K562 (cell line): ENCODE results near the gene CTBP2. TPM values are rescaled to one million over a fixed set of nuclear protein-coding genes. Genes with fewer than 3 reads are reported as not detected.

Experiments
- ATAC-seq: fragments of 200-7000 bp; cut with Tn5 transposase; 3 replicates; pipeline ENCODE4 v1.9.1; 2020; ENCODE audit warnings: moderate library complexity
- BruUV-seq: library from RNA; stranded (reverse); fragments of 400-500 nt; replicated peaks from 2 replicates; lab custom pipeline; 2021; lab: Mats Ljungman, UMichigan
- CTCF ChIA-PET: fragments of 300-600 bp; formaldehyde crosslinking; extraction: SDS; loops from one replicate; lab custom pipeline; 2021; ENCODE audit warnings: low intra/inter-chr PET ratio; lab: Yijun Ruan, JAX
- POLR2A ChIA-PET: fragments of 300-600, 350-650 bp; sonication (Branson Sonifier 250); formaldehyde crosslinking; extraction: SDS; loops from one replicate; lab custom pipeline; 2021; ENCODE audit warnings: antibody characterized with exemption, inconsistent platforms; lab: Yijun Ruan, JAX
- DNase-seq, 4 experiments: peaks; one replicate each; pipeline versions ENCODE4 v3.0.0 to v3.0.0-alpha.2; 2011 to 2018; ENCODE audit warnings: low spot score in 3 of 4, mixed read lengths in 3 of 4; ENCODE audit errors: extremely low read depth in 1 of 4
- FAIRE-seq: peaks from 2 replicates; lab custom pipeline; 2011; peaks lifted over from hg19 to GRCh38; lab: Jason Lieb, UNC
- H2AFZ ChIP-seq: 2 replicates; pipeline ENCODE4 v1.6.0; 2011; ENCODE audit warnings: low read depth, low read length, control low read depth, inconsistent platforms
- H3K27ac ChIP-seq: fragments of 200-600 bp; 3 replicates; pipeline ENCODE4 v1.8.0; 2011; ENCODE audit warnings: low read depth, mild to moderate bottlenecking, control low read depth, inconsistent platforms, low read length, moderate library complexity, mixed read lengths; ENCODE audit errors: extremely low read depth
- H3K27me3 ChIP-seq, 2 experiments: fragments of 300-600 bp in 1 of 2; 2 replicates in 1 of 2; 3 replicates in 1 of 2; pipeline versions ENCODE4 v1.6.0 to v1.8.0; 2011; ENCODE audit warnings: inconsistent platforms in 2 of 2, low read length in 2 of 2, mild to moderate bottlenecking in 1 of 2, mixed read lengths in 1 of 2, moderate library complexity in 1 of 2; ENCODE audit not compliant: control insufficient read depth in 2 of 2, insufficient read depth in 2 of 2
- H3K36me3 ChIP-seq: fragments of 300-600 bp; 3 replicates; pipeline ENCODE4 v1.8.0; 2011; ENCODE audit warnings: mild to moderate bottlenecking, low read length, inconsistent platforms; ENCODE audit not compliant: control insufficient read depth, insufficient read depth
- H3K4me1 ChIP-seq, 2 experiments: fragments of 200-600 bp in 1 of 2; replicated peaks in 1 of 2; 2 replicates in 1 of 2; 3 replicates in 1 of 2; pipeline versions ENCODE4 v1.5.1 to v1.8.0; 2011; ENCODE audit warnings: inconsistent platforms in 2 of 2, low read length in 2 of 2, mild to moderate bottlenecking in 1 of 2, mixed read lengths in 1 of 2, moderate library complexity in 1 of 2; ENCODE audit not compliant: control insufficient read depth in 2 of 2, insufficient read depth in 2 of 2
- H3K4me2 ChIP-seq: 2 replicates; pipeline ENCODE4 v1.6.1; 2011; ENCODE audit warnings: low read length, control low read depth, inconsistent platforms, mixed read lengths; ENCODE audit not compliant: insufficient read depth
- H3K4me3 ChIP-seq: fragments of 200-600 bp; sonication (generic), shearing (Covaris generic); 2 replicates; pipeline ENCODE4 v1.5.1; 2016; ENCODE audit warnings: control low read depth, inconsistent platforms
- H3K79me2 ChIP-seq: fragments of 200-600 bp; 3 replicates; pipeline ENCODE4 v1.8.0; 2011; ENCODE audit warnings: low read length, inconsistent platforms; ENCODE audit not compliant: control insufficient read depth, insufficient read depth
- H3K9ac ChIP-seq, 2 experiments: 2 replicates each; pipeline versions ENCODE4 v1.6.0 to v1.6.1; 2011; ENCODE audit warnings: low read depth in 2 of 2, low read length in 2 of 2, control low read depth in 1 of 2, inconsistent platforms in 1 of 2, mild to moderate bottlenecking in 1 of 2, mixed read lengths in 1 of 2; ENCODE audit not compliant: insufficient read depth in 1 of 2
- H3K9me1 ChIP-seq: one replicate; pipeline ENCODE4 v1.6.0; 2011; ENCODE audit warnings: inconsistent platforms, mild to moderate bottlenecking, low read length, moderate library complexity; ENCODE audit not compliant: control insufficient read depth, insufficient read depth
- H3K9me3 ChIP-seq: replicated peaks from 2 replicates; pipeline ENCODE4 v1.5.1; 2011; ENCODE audit warnings: low read depth, low read length, inconsistent platforms; ENCODE audit not compliant: control insufficient read depth, insufficient read depth
- H4K20me1 ChIP-seq: replicated peaks from 2 replicates; pipeline ENCODE4 v1.6.1; 2011; ENCODE audit warnings: low read length, inconsistent platforms, mixed read lengths; ENCODE audit not compliant: control insufficient read depth, insufficient read depth
- CREB5 ChIP-seq: fragments of 250-450 bp; sonication (Bioruptor Pico); IDR thresholded peaks from 2 replicates; pipeline ENCODE4 v1.5.0; 2020; ENCODE audit warnings: mild to moderate bottlenecking
- EGR1 ChIP-seq: fragments of 450-650 bp; conservative IDR thresholded peaks from 2 replicates; pipeline ENCODE4 v1.6.1; 2017; ENCODE audit warnings: mild to moderate bottlenecking
- NCOA2 ChIP-seq, 2 experiments: fragments of 450-650 bp; IDR thresholded peaks; 2 replicates each; pipeline ENCODE4 v1.6.1; 2018; ENCODE audit warnings: mild to moderate bottlenecking in 2 of 2, moderate library complexity in 1 of 2; ENCODE audit not compliant: partially characterized antibody in 2 of 2
- NR2C2 ChIP-seq, 2 experiments: fragments of 200-800 bp in 1 of 2; sonication (Bioruptor generic) in 1 of 2; sonication (generic) in 1 of 2; formaldehyde crosslinking in 1 of 2; IDR thresholded peaks; 2 replicates each; pipeline versions ENCODE4 v1.6.1 to v1.8.0; 2016 to 2022; ENCODE audit warnings: mild to moderate bottlenecking in 1 of 2, missing compliant biosample characterization in 1 of 2, missing genetic modification characterization in 1 of 2, missing genetic modification reagents in 1 of 2
- NR2F6 ChIP-seq: fragments of 450-650 bp; formaldehyde crosslinking; IDR thresholded peaks from 2 replicates; pipeline ENCODE4 v1.4.0; 2020; ENCODE audit warnings: mild to moderate bottlenecking
- PCBP1 ChIP-seq: fragments of 200-400 bp; formaldehyde crosslinking; IDR thresholded peaks from 2 replicates; pipeline ENCODE4 v1.6.1; 2018; ENCODE audit warnings: mild to moderate bottlenecking, low read depth, low read length; ENCODE audit not compliant: poor library complexity, severe bottlenecking
- ZFP30 ChIP-seq: fragments of 250-450 bp; sonication (Bioruptor Pico); IDR thresholded peaks from 2 replicates; pipeline ENCODE4 v1.8.0; 2022; ENCODE audit warnings: moderate library complexity, mild to moderate bottlenecking, inconsistent platforms, borderline replicate concordance
- ZNF449 ChIP-seq: fragments of 250-450 bp; sonication (Bioruptor Pico); IDR thresholded peaks from 2 replicates; pipeline ENCODE4 v1.8.0; 2022; ENCODE audit warnings: moderate library complexity, mild to moderate bottlenecking, inconsistent platforms
- ZSCAN29 ChIP-seq: fragments of 450-650 bp; IDR thresholded peaks from 2 replicates; pipeline ENCODE4 v1.6.1; 2017
- WGBS: fragments of 100-300 bp; shearing (Covaris generic); methylation state at CpG from one replicate; pipeline ENCODE4 v1.1.6; 2016; ENCODE audit warnings: low coverage, mixed read lengths; ENCODE audit not compliant: insufficient coverage; ENCODE audit errors: missing lambda C conversion rate; 5-methylcytosine and 5-hydroxymethylcytosine counted together
- in situ Hi-C: fragments of 300-500 bp; cut with MboI; formaldehyde crosslinking; loops from 4 replicates; pipeline ENCODE4 v1.15.0; 2018; ENCODE audit warnings: inconsistent platforms, mixed read lengths
- intact Hi-C: fragments of 100-400 bp; cut with micrococcal nuclease; formaldehyde crosslinking; loops from 2 replicates; pipeline ENCODE4 v1.14.2; 2022
- polyA plus RNA-seq, 8 experiments: library from polyadenylated mRNA; depleted of rRNA in 4 of 8; stranded (reverse) in 5 of 8; unstranded in 3 of 8; fragments of >200 nt; fragmentation: Nextera tagmentation in 2 of 8; fragmentation: Illumina TruSeq in 1 of 8; extraction: Ambion mirVana in 2 of 8; extraction: Trizol in 1 of 8; gene quantifications; 2 replicates each; pipeline versions ENCODE4 v1.2.1 to v1.2.3, GENCODE V29; 2011 to 2014; ENCODE audit warnings: inconsistent platforms in 1 of 8, missing spikeins in 1 of 8
- total RNA-seq, 7 experiments: library from RNA; depleted of rRNA in 6 of 7; stranded (reverse); fragments of >200 nt in 6 of 7; fragmentation: Illumina TruSeq in 2 of 7; extraction: Trizol in 2 of 7; gene quantifications; 2 replicates each; pipeline versions ENCODE4 v1.2.1 to v1.2.3, GENCODE V29; 2011 to 2021; ENCODE audit warnings: low replicate concordance in 1 of 7

CTBP2 gene
- total and polyA plus RNA-seq, 9 of the 15 experiments (the other 6 are each of a cell fraction or from before 2014, with no cell fraction given): 1.3 to 8.8 (median 5.1) TPM

GRCh38 chr10:124992462-124993344, 167.7 kb downstream of the CTBP2 start:
- FAIRE-seq: peak; percentile 82
- Histone ChIP-seq H3K9me1 (no peaks in the 10 kb centered on the region), H3K4me2 (no peak overlapping the region), H3K9ac (no peak overlapping the region), H3K9me3 (no peaks in the 10 kb centered on the region), H4K20me1 (no peaks in the 10 kb centered on the region), H3K4me3 (no peak overlapping the region), H3K36me3 (no peaks in the 10 kb centered on the region), H3K79me2 (no peaks in the 10 kb centered on the region), H3K4me1 (no peaks in the 10 kb centered on the region), H3K27me3 (no peaks in the 10 kb centered on the region), H2AFZ (no peak overlapping the region), H3K27ac (no peak overlapping the region)
- no peak for ATAC-seq
- ChIA-PET CTCF (no interaction called here), POLR2A (no interaction called here)
- in situ Hi-C loops (no loop called here), intact Hi-C loops (no loop called here)
- no peak for DNase-seq
- WGBS: no CpG with 5 or more reads among the region's 20 CpGs
- no TSS peak for BruUV-seq
- TF ChIP-seq EGR1: no peak
- TF ChIP-seq ZNF449 (CRISPR knock-in tag): no peak
- no peak for TF ChIP-seq ZSCAN29
- no peak for TF ChIP-seq CREB5 (CRISPR knock-in tag)
- TF ChIP-seq ZFP30: no peak
- TF ChIP-seq NR2F6 (CRISPR knock-in tag): no peak
- no peak for TF ChIP-seq PCBP1
- no peak for TF ChIP-seq NCOA2 (IDR thresholded peaks at IDR 0.05; ENCODE audit: partially characterized antibody in 2 of 2)
- TF ChIP-seq NR2C2 (CRISPR knock-in tag; IDR thresholded peaks at IDR 0.05): no peak
- no peak for TF ChIP-seq NR2C2 (tag; IDR thresholded peaks at IDR 0.05)
